Measurements from ENCODE around the gene UEVLD.

The UEVLD gene

GRCh38 chr11:18590571-18590970 lies 2.0 kb upstream of the UEVLD start:
- H3K4me3 ChIP-seq (ENCODE audit: low read depth, low read length) = no peak overlapping the region

DNA sequence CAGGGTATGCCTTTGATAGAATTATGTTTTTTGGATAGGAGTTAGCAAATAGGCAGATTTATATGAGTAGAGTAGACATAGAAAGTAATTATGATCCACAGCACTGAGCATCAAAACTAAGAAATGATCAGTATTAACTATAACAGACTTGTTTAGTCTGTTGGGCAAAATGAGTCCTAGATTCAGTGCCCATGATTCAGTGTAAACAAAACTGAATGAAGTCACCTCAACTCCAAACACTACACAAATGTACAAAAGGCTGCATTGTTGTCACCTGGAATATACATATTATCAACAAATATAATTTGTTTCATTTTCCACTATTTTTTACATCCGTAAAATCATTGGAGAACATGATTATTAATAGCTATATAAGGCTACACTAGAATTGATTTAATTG lies 6.7 kb downstream of the UEVLD start:
- no peak overlapping the region for H3K4me3 ChIP-seq (ENCODE audit: low read depth, low read length)

GRCh38 chr11:18580113-18580766 lies 8.3 kb downstream of the UEVLD start:
- no peak overlapping the region for H3K4me3 ChIP-seq (ENCODE audit: low read depth, low read length)

GRCh38 chr11:18578975-18579598 lies 9.4 kb downstream of the UEVLD start:
- H3K4me3 ChIP-seq (ENCODE audit: low read depth, low read length) = no peak overlapping the region

- H3K4me3 ChIP-seq (ENCODE audit: low read depth, low read length) = no peak overlapping the region
Observed at GRCh38 chr11:18575361-18575760, 13.2 kb downstream of the UEVLD start.

DNA sequence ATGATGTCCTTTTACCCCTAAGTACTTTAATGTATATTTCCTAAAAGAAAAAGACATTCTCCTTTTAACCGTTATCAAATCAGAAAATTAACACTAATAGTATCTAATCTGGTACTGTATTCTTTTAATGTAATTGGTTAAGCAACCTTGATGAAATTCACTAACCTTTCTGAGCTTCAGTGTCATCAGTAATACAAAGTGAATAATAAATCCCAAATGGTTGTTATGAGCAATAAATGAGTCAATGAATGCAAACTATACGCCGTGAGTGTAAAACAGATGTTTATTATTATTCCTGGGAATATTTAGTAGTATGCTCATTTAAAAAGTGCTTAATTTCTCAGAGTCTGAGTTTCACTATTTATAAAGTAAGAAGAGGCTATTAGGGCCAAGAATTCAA lies 21.5 kb downstream of the UEVLD start:
- no peak overlapping the region for H3K4me3 ChIP-seq (ENCODE audit: low read depth, low read length)

- no peak overlapping the region for H3K4me3 ChIP-seq (ENCODE audit: low read depth, low read length)
Observed at GRCh38 chr11:18566406-18566805, 22.1 kb downstream of the UEVLD start.

- no peak overlapping the region for H3K4me3 ChIP-seq (ENCODE audit: low read depth, low read length)
Observed at GRCh38 chr11:18564149-18564548, 24.4 kb downstream of the UEVLD start.

DNA sequence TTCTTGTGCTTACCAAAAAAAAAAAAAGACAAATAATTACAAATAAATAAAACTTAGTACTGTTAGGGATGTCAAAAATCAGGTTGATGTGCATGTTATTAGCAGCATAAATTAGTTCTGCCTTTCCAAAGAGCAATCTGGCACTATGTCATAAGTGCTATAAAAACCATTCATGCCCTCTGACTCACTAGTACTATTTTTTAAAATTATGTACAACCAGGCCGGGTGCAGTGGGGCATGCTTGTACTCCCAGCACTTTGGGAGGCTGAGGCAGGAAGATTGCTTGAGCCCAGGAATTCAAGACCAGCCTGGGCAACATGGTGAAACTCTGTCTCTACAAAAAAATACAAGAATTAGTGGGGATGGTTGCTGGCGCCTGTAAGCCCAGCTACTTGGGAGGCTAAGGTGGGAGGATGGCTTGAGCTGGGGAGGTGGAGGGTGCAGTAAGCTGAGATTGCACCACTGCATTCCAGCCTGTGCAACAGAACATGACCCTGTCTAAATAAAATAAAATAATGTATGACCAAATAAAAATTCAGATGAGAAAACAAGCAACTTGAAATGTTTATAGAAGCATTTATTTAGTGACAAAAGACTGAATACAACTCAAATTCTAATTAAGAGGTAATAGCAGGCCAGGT lies 25.3 kb downstream of the UEVLD start:
- H3K4me3 ChIP-seq (ENCODE audit: low read depth, low read length) = no peak overlapping the region

DNA sequence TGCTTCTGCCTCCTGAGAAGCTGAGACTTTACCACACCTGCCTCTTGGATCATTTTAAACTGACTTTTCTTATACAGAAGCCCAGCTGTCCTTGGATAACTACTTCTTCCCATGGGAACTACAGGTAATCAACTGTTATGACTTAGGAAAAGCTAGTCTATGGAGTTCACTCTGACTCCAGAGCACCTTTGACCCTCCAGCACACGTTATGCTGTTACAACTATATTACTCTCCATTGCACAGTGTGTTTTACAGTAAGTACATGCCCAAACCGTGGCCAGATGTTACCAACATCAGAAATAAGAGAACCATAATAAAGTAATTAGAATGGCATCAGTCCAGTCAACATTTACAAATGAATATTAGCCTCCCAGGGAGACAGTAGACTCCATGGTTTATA lies 40.5 kb downstream of the UEVLD start:
- H3K4me3 ChIP-seq (ENCODE audit: low read depth, low read length) = no peak overlapping the region

GRCh38 chr11:18540207-18541009 lies 48.1 kb downstream of the UEVLD start:
- H3K4me3 ChIP-seq (ENCODE audit: low read depth, low read length) = no peak overlapping the region

DNA sequence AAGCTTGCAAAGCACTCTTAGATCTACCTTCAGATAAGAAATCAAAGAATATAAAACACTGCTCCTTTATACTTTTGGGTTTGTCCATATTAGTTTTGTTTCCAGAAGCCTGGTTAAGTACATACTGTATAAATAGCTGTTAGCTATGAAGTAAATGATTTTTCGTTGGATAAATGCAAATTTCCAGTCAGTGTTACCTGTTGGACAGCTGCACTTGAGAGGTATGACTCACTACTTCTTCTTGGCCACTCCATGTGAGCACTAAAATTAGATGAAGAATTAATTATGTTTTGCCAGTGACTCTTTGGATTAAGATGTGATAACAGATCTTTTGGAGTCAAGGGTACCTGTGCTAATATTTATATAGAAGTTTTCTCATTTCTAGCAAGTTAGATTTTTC lies 52.3 kb downstream of the UEVLD start:
- no peak overlapping the region for H3K4me3 ChIP-seq (ENCODE audit: low read depth, low read length)

GRCh38 chr11:18534245-18534644 lies 54.3 kb downstream of the UEVLD start:
- no peak overlapping the region for H3K4me3 ChIP-seq (ENCODE audit: low read depth, low read length)

DNA sequence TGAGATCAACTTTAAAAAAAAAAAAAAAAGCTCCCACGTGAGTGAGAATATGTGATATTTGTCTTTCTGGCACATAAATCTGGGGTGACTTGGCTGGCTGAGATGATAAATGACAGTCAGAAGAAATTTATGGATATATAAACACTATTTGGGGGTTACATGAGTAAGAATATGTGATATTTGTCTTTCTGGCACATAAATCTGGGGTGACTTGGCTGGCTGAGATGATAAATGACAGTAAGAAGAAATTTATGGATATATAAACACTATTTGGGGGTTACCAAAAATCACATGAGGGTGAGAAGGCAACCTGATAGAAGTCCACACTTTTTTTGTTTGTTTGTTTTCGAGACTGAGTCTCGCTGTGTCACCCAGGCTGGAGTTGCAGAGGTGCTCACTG lies 55.2 kb downstream of the UEVLD start:
- no peak overlapping the region for H3K4me3 ChIP-seq (ENCODE audit: low read depth, low read length)

DNA sequence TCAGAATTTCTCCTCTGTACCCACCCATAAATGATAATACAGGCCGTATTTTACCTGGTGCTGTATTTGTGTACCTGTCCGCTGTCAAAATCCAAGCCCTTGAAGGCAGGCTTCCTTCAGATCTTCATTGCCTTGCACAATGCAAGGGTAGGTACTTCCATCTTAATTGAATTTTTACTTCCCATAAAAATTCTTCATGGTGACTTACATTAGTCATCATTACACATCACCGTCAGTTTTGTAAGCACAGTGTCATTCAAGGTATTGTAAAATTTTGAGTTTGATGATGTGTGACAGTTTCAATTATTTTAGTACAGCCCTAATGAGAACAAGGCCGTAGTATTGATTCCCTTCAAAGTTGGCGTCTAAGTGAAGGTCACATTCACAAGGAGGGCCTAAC lies 61.0 kb downstream of the UEVLD start:
- peak overlapping the region; percentile 97 for H3K4me3 ChIP-seq (ENCODE audit: low read depth, low read length)

DNA sequence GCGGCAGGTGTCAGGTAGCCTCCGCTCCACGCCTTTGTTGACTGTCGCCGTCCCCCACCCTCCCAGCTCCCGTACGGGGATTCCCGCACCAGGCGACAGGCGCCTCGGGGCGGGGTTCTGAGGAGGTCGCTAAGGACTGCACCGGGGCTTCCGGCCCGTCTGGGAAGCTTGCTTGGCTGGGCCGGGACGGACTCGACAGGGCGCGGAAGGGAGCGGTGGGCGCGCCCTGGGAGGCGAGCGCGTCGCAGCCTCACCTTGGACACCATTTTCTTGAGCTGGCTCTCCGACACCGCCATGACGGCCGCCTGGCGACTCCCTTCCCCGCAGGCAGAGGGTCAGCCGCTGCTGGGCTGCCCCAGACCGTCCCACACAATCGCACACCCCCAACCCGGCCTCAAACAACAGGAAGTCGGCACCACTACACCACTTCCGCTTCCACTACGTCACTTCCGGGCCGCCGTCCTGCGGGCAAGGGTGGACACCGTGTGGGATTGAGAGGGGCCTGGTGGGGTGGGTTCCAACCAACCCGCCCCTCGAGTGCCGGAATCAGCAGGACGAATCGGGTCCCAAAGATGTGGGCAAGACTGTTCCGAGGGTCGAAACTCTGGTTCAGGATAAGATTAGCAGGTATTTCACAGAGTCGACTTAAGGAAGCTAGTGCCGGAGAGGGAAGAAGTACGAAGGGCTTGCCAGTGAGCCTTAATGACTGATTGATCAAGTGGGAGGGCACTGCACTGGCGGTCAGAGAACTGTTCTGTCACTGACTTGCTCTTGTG lies 61.8 kb downstream of the UEVLD start, which contains the start of gene TSG101:
TSS of gene TSG101 (minus strand) at position 422 of the 776 bp plus-strand sequence. CDS start at position 296, 126 bp downstream.
- H3K4me3 ChIP-seq (ENCODE audit: low read depth, low read length) = peak within 1 kb of the TSS; percentile 97

GRCh38 chr11:18526130-18526520 lies 62.4 kb downstream of the UEVLD start:
- peak overlapping the region; percentile 97 for H3K4me3 ChIP-seq (ENCODE audit: low read depth, low read length)

GRCh38 chr11:18524248-18524647 lies 64.3 kb downstream of the UEVLD start:
- H3K4me3 ChIP-seq (ENCODE audit: low read depth, low read length) = no peak overlapping the region

GRCh38 chr11:18523084-18523483 lies 65.5 kb downstream of the UEVLD start:
- H3K4me3 ChIP-seq (ENCODE audit: low read depth, low read length) = no peak overlapping the region

DNA sequence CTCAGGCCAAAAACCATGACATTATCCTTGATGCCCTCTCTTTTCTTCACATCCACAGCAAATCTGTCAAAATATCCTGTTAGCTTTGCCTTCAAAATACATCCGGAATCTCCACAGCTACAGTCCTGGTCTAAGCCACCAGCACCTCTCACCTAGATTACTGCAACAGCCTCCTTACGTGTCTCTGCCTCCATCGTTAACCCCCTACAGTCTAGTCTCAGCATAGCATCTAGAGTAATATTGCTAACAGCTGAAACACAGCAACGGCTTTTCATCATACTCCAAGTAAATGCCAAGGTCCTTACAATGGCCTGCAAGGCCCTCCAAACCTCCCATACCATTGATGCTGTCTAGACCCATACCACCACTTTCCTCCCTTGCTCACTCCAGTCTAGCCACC lies 66.1 kb downstream of the UEVLD start:
- no peak overlapping the region for H3K4me3 ChIP-seq (ENCODE audit: low read depth, low read length)

DNA sequence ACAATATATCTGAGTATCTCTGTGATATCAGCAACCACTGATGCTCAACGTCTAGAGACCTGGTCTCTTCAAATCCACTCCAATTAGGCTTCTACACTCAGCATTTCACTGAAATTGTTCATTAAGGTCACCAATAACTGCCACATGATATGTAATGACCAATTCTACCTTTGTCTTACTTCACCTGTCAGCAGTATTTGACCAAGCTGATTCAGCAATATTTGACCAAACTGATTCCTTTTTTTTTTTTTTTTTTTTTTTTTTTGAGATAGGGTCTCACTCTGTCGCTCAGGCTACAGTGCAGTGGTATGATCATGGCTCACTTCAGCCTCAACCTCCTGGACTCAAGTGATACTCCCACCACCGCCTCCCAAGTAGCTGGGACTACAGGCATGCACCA lies 67.4 kb downstream of the UEVLD start:
- H3K4me3 ChIP-seq (ENCODE audit: low read depth, low read length) = no peak overlapping the region

Data from iPS-11a (cell line).